Measurements from ENCODE around the gene MLLT1. TPM values are rescaled to one million over a fixed set of nuclear protein-coding genes. Genes with fewer than 3 reads are reported as not detected.

The MLLT1 gene
- total and polyA plus RNA-seq, 2 of the 8 experiments (the other 6 are each of a cell fraction or from before 2014, with no cell fraction given), result 18.8 to 45.1 TPM

GRCh38 chr19:6235031-6235951 is 44.5 kb downstream of the MLLT1 start (continued):
- no peak for TF ChIP-seq SIN3A (conservative IDR thresholded peaks at IDR 0.05 in 1 of 2, IDR thresholded peaks at IDR 0.05 in 1 of 2; ENCODE audit: low read depth in 1 of 2, low read length in 2 of 2)
- TF ChIP-seq SUZ12 (IDR thresholded peaks at IDR 0.05; ENCODE audit: low read length), result no peak
- no peak for TF ChIP-seq RXRA (IDR thresholded peaks at IDR 0.05; ENCODE audit: insufficient read depth, low read depth, low read length)
- no peak for TF ChIP-seq GABPA (IDR thresholded peaks at IDR 0.05; ENCODE audit: borderline replicate concordance, insufficient read depth, low read length)
- TF ChIP-seq FOSL1 (IDR thresholded peaks at IDR 0.05; ENCODE audit: insufficient read depth, low read depth, low read length), result no peak
- TF ChIP-seq CBX8 (IDR thresholded peaks at IDR 0.05; ENCODE audit: borderline replicate concordance, low read depth, low read length), result no peak
- TF ChIP-seq CREB1 (IDR thresholded peaks at IDR 0.05), result no peak
- no peak for TF ChIP-seq EP300 (IDR thresholded peaks at IDR 0.05; ENCODE audit: borderline replicate concordance in 1 of 2, low read depth in 2 of 2, low read length in 2 of 2)
- no peak for TF ChIP-seq BRCA1 (IDR thresholded peaks at IDR 0.05; ENCODE audit: low read depth, low read length)
